ENCODE results near the gene MATN3. TPM values are rescaled to one million over a fixed set of nuclear protein-coding genes. Genes with fewer than 3 reads are reported as not detected.
"Not testable (repeated sequence)": the region's sequence is repeated elsewhere in the genome, so short reads cannot be mapped to it uniquely, and the experiment has no call there.

MATN3 gene
- total RNA-seq, 2 donors from 2014 or later, result 1.2 to 2.9 TPM

- H3K27me3 ChIP-seq (replicated peaks; ENCODE audit: insufficient read depth), result no peaks in the 10 kb centered on the region
- no peaks in the 10 kb centered on the region for H3K4me1 ChIP-seq (replicated peaks)
- DNase-seq (ENCODE audit: low spot score), result no peak
- H3K9me3 ChIP-seq, result no peaks in the 10 kb centered on the region
- H3K27ac ChIP-seq, result peak overlapping the region; percentile 94 to 98
- no peaks in the 10 kb centered on the region for H3K36me3 ChIP-seq
- intact Hi-C loops (cut with DNase I), result no loop called here
- WGBS, result 35% methylated on average over 6 of the region's 6 CpGs
- TF ChIP-seq CTCF (IDR thresholded peaks at IDR 0.05) (no peak), POLR2AphosphoS5 (IDR thresholded peaks at IDR 0.05) (no peak), POLR2A (IDR thresholded peaks at IDR 0.05) (no peak)
- peak overlapping the region in 1 of 2 donors; percentile 87 for H3K4me3 ChIP-seq
These were observed 36.3 kb upstream of the MATN3 start for GRCh38 chr2:20048488-20049448.

DNA sequence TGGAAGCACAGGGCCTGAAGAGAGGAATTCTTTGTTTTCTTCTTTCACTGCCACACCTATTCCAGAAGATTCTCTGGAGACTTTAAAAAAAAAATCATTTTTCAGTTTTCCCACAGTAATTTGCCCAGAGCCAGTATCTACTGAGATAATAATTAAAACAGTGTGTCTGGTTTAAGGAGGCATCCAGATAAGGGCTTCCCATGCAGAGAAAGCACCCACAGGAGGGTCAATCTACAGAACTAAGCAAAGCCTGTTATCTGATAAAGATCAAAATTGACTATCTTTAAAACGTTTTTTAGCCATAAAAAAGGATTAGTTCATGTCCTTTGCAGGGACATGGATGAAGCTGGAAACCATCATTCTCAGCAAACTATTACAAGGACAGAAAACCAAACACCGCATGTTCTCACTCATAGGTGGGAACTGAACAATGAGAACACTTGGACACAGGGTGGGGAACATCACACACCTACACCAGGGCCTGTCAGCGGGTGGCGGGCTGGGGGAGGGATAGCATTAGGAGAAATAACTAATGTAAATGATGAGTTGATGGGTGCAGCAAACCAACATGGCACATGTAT, 33.3 kb upstream of the MATN3 start:
- WGBS, result 59% methylated on average over 4 of the region's 4 CpGs
- not testable (repeated sequence) for H3K9me3 ChIP-seq

DNA sequence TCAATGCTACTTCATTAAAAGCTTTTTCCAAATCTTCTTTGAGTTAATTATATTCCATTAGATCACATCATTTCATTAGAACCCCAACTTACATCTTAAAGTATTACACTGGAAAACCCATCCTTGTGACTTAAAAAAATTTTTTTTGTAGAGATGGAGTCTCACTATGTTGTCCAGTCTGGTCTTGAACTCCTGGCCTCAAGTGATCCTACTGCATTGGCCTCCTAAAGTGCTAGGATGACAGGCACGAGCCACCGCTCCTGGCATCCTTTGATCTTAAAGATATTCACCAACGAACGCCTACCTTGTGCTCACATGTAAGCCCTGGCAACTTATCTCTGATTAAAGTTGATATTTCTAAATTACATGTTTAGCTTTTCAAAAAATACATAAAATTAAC, 32.3 kb upstream of the MATN3 start:
- Histone ChIP-seq H3K4me3 (no peak overlapping the region), H3K36me3 (peaks cover 0 to 1% of the 10 kb centered on the region in 2 donors), H3K9me3 (no peaks in the 10 kb centered on the region), H3K27me3 (replicated peaks; ENCODE audit: insufficient read depth) (no peaks in the 10 kb centered on the region), H3K4me1 (replicated peaks) (no peaks in the 10 kb centered on the region), H3K27ac (no peak overlapping the region)
- no peak for TF ChIP-seq CTCF (IDR thresholded peaks at IDR 0.05)
- TF ChIP-seq POLR2AphosphoS5 (IDR thresholded peaks at IDR 0.05), result no peak
- intact Hi-C loops (cut with DNase I), result no loop called here
- no peak for DNase-seq (ENCODE audit: low spot score)
- WGBS, result 86% methylated on average over 4 of the region's 4 CpGs

More for the DNA sequence above, 33.3 kb upstream of the MATN3 start:
- intact Hi-C loops (cut with DNase I); H3K27ac ChIP-seq; H3K36me3 ChIP-seq; H3K27me3 ChIP-seq (replicated peaks; ENCODE audit: insufficient read depth); H3K4me1 ChIP-seq (replicated peaks); H3K4me3 ChIP-seq; DNase-seq (ENCODE audit: low spot score): not testable (repeated sequence)

- Histone ChIP-seq H3K27ac (no peak overlapping the region), H3K4me1 (replicated peaks) (no peaks in the 10 kb centered on the region), H3K27me3 (replicated peaks; ENCODE audit: insufficient read depth) (no peaks in the 10 kb centered on the region), H3K9me3 (no peaks in the 10 kb centered on the region), H3K4me3 (no peak overlapping the region), H3K36me3 (peaks cover 3 to 21% of the 10 kb centered on the region in 2 donors)
- intact Hi-C loops (cut with DNase I), result no loop called here
- DNase-seq (ENCODE audit: low spot score), result no peak
- TF ChIP-seq POLR2A (IDR thresholded peaks at IDR 0.05) (no peak), POLR2AphosphoS5 (IDR thresholded peaks at IDR 0.05) (no peak)
- 51% methylated on average over 2 of the region's 2 CpGs for WGBS
These were observed 30.1 kb upstream of the MATN3 start for GRCh38 chr2:20042531-20042930.

DNA sequence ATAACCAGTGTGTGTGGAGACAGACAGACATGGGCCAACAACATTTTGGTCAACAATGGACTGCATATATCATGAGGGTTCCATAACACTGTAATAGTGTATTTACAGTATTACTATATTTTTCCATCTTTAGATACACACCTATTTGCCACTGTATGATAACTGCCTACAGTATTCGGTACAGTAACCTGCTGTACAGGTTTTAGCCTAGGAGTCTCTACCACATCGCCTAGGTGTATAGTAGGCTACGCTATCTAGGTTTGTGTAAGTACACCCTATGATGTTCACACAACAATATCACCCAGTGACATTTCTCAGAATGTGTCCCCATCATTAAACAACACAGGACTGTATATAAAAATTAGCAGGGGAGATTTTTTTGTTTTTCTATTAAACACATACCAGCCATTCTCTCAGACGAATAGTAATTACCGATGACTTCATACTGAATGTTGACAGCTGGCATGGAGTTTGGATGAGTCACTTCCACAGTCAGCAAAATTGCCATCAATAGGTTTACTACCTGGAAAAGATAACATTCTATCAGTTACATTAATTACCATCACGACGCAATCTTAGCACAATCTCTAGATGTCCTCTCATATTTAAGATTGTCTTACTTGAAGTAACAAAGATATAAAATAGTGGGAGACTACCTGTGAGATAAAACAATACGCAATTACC, 28.2 kb upstream of the MATN3 start:
- no peak for TF ChIP-seq POLR2AphosphoS5 (IDR thresholded peaks at IDR 0.05)
- TF ChIP-seq POLR2A (IDR thresholded peaks at IDR 0.05), result no peak
- no peak for TF ChIP-seq CTCF (IDR thresholded peaks at IDR 0.05)
- Histone ChIP-seq H3K36me3 (peaks cover 3 to 21% of the 10 kb centered on the region in 2 donors), H3K9me3 (no peaks in the 10 kb centered on the region), H3K4me1 (replicated peaks) (no peaks in the 10 kb centered on the region), H3K27ac (no peak overlapping the region), H3K4me3 (no peak overlapping the region), H3K27me3 (replicated peaks; ENCODE audit: insufficient read depth) (no peaks in the 10 kb centered on the region)
- intact Hi-C loops (cut with DNase I), result no loop called here
- WGBS, result 75% methylated on average over 8 of the region's 8 CpGs
- DNase-seq (ENCODE audit: low spot score), result no peak
